Measurements from ENCODE around the gene CUX1.
A peak's percentile ranks its signal among the peaks of the same experiment; 100 is the strongest.

The CUX1 gene

DNA sequence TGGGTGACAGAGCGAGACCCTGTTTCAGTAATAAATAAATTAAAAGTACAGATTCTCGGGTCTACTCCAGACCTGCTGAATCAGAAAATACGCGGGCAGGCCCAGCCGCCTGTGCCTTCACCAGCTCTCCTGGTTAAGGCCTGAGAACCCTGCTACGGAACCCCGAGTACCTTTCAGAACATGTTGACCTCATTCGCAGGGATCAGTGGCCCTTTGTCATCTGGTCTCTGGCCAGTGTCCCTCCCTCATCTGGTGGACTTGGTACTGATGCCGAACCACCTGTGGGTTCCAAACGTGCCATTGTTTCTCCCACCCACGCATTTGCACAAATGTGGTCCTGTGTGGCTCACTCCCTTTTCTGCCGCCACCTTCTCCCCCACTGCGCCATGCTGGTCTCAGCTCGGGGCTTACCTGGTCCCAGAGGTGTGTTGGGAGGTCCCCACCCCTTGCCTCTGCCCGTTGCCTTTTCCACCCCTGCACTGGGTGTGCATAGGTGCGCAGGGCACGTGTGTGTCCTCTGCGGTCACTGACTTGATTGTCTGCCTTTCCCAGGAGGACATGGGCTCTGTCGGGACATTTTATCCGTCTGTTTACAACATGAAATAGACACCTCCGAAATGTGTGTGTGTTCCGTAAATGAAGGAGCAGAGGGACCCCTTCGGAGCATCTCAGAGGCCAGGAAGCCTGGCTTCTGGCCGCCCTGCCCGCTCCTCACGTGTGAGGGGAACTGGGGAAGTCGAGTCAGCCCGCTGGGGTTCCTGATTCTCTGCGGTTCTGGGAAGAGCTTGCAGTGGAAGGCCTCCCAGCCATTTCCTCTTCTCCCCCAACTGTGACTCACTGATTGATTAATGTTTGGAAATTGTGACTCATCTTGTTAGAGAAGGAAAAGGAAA lies 135.2 kb downstream of the CUX1 start:
- ATAC-seq (ENCODE audit: insufficient read depth, low read depth) (no peak), DNase-seq (no peak)
- Histone ChIP-seq H2AFZ (ENCODE audit: low read depth, low read length) (no peak overlapping the region), H3K36me3 (ENCODE audit: insufficient read depth, low read length) (peaks cover 16% of the 10 kb centered on the region), H3K27ac (ENCODE audit: low read length) (peak overlapping the region; percentile 46; the same call in 1 of the 2 replicates), H3K27me3 (ENCODE audit: insufficient read depth, low read length, poor library complexity) (no peaks in the 10 kb centered on the region), H3K4me2 (ENCODE audit: insufficient read depth, low read length) (no peak overlapping the region), H3K4me1 (ENCODE audit: insufficient read depth, low read length) (peaks cover 49% of the 10 kb centered on the region), H3K9ac (ENCODE audit: low read depth, low read length) (no peak overlapping the region), H3K9me3 (ENCODE audit: insufficient read depth, low read length, severe bottlenecking) (no peaks in the 10 kb centered on the region), H3K79me2 (ENCODE audit: insufficient read depth, low read length) (peaks cover 92% of the 10 kb centered on the region), H3K4me3 (ENCODE audit: low read depth in 1 of 2, low read length in 2 of 2) (no peak overlapping the region), H4K20me1 (ENCODE audit: insufficient read depth, low read length) (peaks cover 20% of the 10 kb centered on the region; the same call in 1 of the 2 replicates)
- TF ChIP-seq, protein P1, sequence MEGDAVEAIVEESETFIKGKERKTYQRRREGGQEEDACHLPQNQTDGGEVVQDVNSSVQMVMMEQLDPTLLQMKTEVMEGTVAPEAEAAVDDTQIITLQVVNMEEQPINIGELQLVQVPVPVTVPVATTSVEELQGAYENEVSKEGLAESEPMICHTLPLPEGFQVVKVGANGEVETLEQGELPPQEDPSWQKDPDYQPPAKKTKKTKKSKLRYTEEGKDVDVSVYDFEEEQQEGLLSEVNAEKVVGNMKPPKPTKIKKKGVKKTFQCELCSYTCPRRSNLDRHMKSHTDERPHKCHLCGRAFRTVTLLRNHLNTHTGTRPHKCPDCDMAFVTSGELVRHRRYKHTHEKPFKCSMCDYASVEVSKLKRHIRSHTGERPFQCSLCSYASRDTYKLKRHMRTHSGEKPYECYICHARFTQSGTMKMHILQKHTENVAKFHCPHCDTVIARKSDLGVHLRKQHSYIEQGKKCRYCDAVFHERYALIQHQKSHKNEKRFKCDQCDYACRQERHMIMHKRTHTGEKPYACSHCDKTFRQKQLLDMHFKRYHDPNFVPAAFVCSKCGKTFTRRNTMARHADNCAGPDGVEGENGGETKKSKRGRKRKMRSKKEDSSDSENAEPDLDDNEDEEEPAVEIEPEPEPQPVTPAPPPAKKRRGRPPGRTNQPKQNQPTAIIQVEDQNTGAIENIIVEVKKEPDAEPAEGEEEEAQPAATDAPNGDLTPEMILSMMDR (IDR thresholded peaks at IDR 0.05; ENCODE audit: borderline replicate concordance, extremely low read depth, low read length, poor library complexity, severe bottlenecking), result no peak
- no peak for TF ChIP-seq EZH2 (IDR thresholded peaks at IDR 0.05; ENCODE audit: borderline replicate concordance, low read depth, low read length, severe bottlenecking)

DNA sequence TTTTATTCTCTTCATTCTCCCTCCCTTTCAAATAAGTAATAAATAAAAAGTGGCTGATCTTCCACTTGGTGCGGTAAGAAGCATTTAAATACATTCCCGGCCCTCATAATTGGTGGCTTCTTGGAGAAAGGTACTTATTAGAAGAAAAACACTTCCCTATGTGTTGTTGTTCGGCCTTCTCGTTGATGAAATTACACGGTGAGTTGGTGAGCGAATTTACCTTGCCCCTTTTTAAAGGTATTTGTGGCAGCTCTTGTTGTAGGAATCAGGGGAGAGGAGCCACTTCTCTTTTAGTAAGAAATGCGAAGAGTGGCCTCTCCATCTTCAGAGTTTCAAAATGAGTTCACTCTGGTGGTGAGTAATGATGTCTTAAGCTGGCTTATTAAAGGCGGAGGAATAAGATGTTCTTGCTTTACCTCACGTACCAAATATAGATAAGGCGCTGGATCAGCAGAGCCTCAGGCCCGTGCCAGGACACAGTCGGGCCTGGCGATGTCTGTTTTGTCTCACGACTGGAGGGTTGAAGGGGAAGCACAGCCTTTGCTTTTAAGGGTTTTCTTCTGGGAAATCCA lies 135.9 kb downstream of the CUX1 start:
- Histone ChIP-seq H2AFZ (ENCODE audit: low read depth, low read length) (no peak overlapping the region), H3K9me3 (ENCODE audit: insufficient read depth, low read length, severe bottlenecking) (no peaks in the 10 kb centered on the region), H3K27me3 (ENCODE audit: insufficient read depth, low read length, poor library complexity) (no peaks in the 10 kb centered on the region), H3K36me3 (ENCODE audit: insufficient read depth, low read length) (peaks cover 14% of the 10 kb centered on the region), H3K4me3 (ENCODE audit: low read depth in 1 of 2, low read length in 2 of 2) (no peak overlapping the region), H4K20me1 (ENCODE audit: insufficient read depth, low read length) (peaks cover 19% of the 10 kb centered on the region; the same call in 1 of the 2 replicates), H3K27ac (ENCODE audit: low read length) (peak overlapping the region; percentile 37; the same call in 1 of the 2 replicates), H3K4me1 (ENCODE audit: insufficient read depth, low read length) (peaks cover 56% of the 10 kb centered on the region), H3K4me2 (ENCODE audit: insufficient read depth, low read length) (no peak overlapping the region), H3K9ac (ENCODE audit: low read depth, low read length) (no peak overlapping the region), H3K79me2 (ENCODE audit: insufficient read depth, low read length) (peaks cover 91% of the 10 kb centered on the region)
- DNase-seq, result no peak
- TF ChIP-seq, protein P1 (IDR thresholded peaks at IDR 0.05; ENCODE audit: borderline replicate concordance, extremely low read depth, low read length, poor library complexity, severe bottlenecking), result no peak
- no peak for TF ChIP-seq EZH2 (IDR thresholded peaks at IDR 0.05; ENCODE audit: borderline replicate concordance, low read depth, low read length, severe bottlenecking)
- ATAC-seq (ENCODE audit: insufficient read depth, low read depth), result no peak

DNA sequence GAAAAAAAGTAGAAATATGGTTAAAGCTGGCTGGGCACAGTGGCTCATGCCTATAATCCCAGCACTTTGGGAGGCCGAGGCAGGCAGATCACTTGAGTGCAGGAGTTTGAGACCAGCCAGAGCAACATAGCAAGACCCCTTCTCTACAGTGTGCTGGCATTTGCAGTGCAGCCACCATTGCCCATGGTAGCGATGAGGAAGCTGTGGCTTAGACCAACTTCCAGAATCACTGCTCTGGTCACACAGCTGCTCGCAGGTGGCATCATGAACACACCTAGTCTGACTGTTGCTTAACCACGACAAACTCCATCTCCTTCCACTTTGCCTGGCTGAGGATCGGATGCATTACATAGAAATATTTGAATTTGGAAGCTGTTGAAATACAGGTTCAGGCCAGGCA lies 137.1 kb downstream of the CUX1 start:
- DNase-seq, result peak; percentile 44
- Histone ChIP-seq H3K4me3 (ENCODE audit: low read depth in 1 of 2, low read length in 2 of 2) (no peak overlapping the region), H3K27ac (ENCODE audit: low read length) (peak overlapping the region; percentile 69), H3K36me3 (ENCODE audit: insufficient read depth, low read length) (peaks cover 14% of the 10 kb centered on the region), H2AFZ (ENCODE audit: low read depth, low read length) (no peak overlapping the region), H3K9ac (ENCODE audit: low read depth, low read length) (no peak overlapping the region), H3K9me3 (ENCODE audit: insufficient read depth, low read length, severe bottlenecking) (no peaks in the 10 kb centered on the region), H3K27me3 (ENCODE audit: insufficient read depth, low read length, poor library complexity) (no peaks in the 10 kb centered on the region), H3K4me1 (ENCODE audit: insufficient read depth, low read length) (peaks cover 68% of the 10 kb centered on the region), H3K79me2 (ENCODE audit: insufficient read depth, low read length) (peaks cover 94% of the 10 kb centered on the region), H3K4me2 (ENCODE audit: insufficient read depth, low read length) (no peak overlapping the region), H4K20me1 (ENCODE audit: insufficient read depth, low read length) (peaks cover 15% of the 10 kb centered on the region; the same call in 1 of the 2 replicates)
- TF ChIP-seq EZH2 (IDR thresholded peaks at IDR 0.05; ENCODE audit: borderline replicate concordance, low read depth, low read length, severe bottlenecking), result no peak
- TF ChIP-seq, protein P1 (IDR thresholded peaks at IDR 0.05; ENCODE audit: borderline replicate concordance, extremely low read depth, low read length, poor library complexity, severe bottlenecking), result no peak
- ATAC-seq (ENCODE audit: insufficient read depth, low read depth), result peak; percentile 45
